HepG2 (cell line): ENCODE data around the gene ZFHX3. TPM values are rescaled to one million over a fixed set of nuclear protein-coding genes. Genes with fewer than 3 reads are reported as not detected.

ENCODE experiments used
- ATAC-seq: fragments of 200-7000 bp; cut with Tn5 transposase; 3 replicates; pipeline ENCODE4 v1.9.1; 2020; ENCODE audit warnings: mild to moderate bottlenecking, moderate library complexity
- BruUV-seq: library from RNA; stranded (reverse); fragments of 400-500 nt; replicated peaks from 2 replicates; lab custom pipeline; 2021; lab: Mats Ljungman, UMichigan
- CTCF ChIA-PET: fragments of 300-600 bp; formaldehyde crosslinking; extraction: SDS; loops from one replicate; lab custom pipeline; 2021; ENCODE audit warnings: low total read pairs, inconsistent platforms, low intra/inter-chr PET ratio; lab: Yijun Ruan, JAX
- POLR2A ChIA-PET: fragments of 350-600 bp; sonication (Branson Sonifier 250); formaldehyde crosslinking; loops from one replicate; lab custom pipeline; 2020; ENCODE audit warnings: antibody characterized with exemption, inconsistent platforms; lab: Yijun Ruan, JAX
- DNase-seq: peaks from one replicate; pipeline ENCODE4 v3.0.0-alpha.2; 2015; ENCODE audit warnings: low spot score
- FAIRE-seq: peaks from 3 replicates; lab custom pipeline; 2011; peaks lifted over from hg19 to GRCh38; lab: Jason Lieb, UNC
- H2AFZ ChIP-seq: one replicate; pipeline ENCODE4 v1.6.1; 2011; ENCODE audit warnings: low read length, inconsistent platforms
- H3K27ac ChIP-seq: fragments of 300-600 bp; 3 replicates; pipeline ENCODE4 v1.8.0; 2011; ENCODE audit warnings: mixed run types, mild to moderate bottlenecking, mixed read lengths, low read length, inconsistent platforms; ENCODE audit not compliant: insufficient read depth; ENCODE audit errors: extremely low read length
- H3K27me3 ChIP-seq, 2 experiments: fragments of 200-600 bp in 1 of 2; 2 replicates in 1 of 2; 3 replicates in 1 of 2; pipeline versions ENCODE4 v1.6.0 to v1.8.0; 2011; ENCODE audit warnings: low read length in 2 of 2, mild to moderate bottlenecking in 2 of 2, moderate library complexity in 2 of 2, inconsistent platforms in 1 of 2; ENCODE audit not compliant: insufficient read depth in 2 of 2, control insufficient read depth in 1 of 2
- H3K36me3 ChIP-seq, 2 experiments: fragments of 200-600 bp in 1 of 2; replicated peaks in 1 of 2; 2 replicates in 1 of 2; 3 replicates in 1 of 2; pipeline versions ENCODE4 v1.5.1 to v1.8.0; 2011; ENCODE audit warnings: low read length in 2 of 2, inconsistent platforms in 1 of 2; ENCODE audit not compliant: insufficient read depth in 2 of 2, control insufficient read depth in 1 of 2
- H3K4me1 ChIP-seq: 2 replicates; pipeline ENCODE4 v1.5.1; 2012; ENCODE audit warnings: low read length, inconsistent platforms; ENCODE audit not compliant: insufficient read depth
- H3K4me2 ChIP-seq: 2 replicates; pipeline ENCODE4 v1.6.0; 2011; ENCODE audit warnings: low read depth, low read length, inconsistent platforms
- H3K4me3 ChIP-seq, 3 experiments: fragments of 200-600 bp in 1 of 3; sonication (generic), shearing (Covaris generic) in 1 of 3; replicated peaks in 1 of 3; 2 replicates each; pipeline ENCODE4 v1.5.1; 2011 to 2016; ENCODE audit warnings: low read length in 3 of 3, inconsistent platforms in 2 of 3, low read depth in 2 of 3, mild to moderate bottlenecking in 2 of 3, control low read depth in 1 of 3, mixed read lengths in 1 of 3; ENCODE audit not compliant: insufficient read depth in 1 of 3
- H3K79me2 ChIP-seq: one replicate; pipeline ENCODE4 v1.6.1; 2011; ENCODE audit warnings: low read length, inconsistent platforms; ENCODE audit not compliant: insufficient read depth
- H3K9ac ChIP-seq: 2 replicates; pipeline ENCODE4 v1.6.0; 2011; ENCODE audit warnings: mild to moderate bottlenecking, low read depth, low read length, inconsistent platforms; ENCODE audit not compliant: insufficient read depth
- H3K9me3 ChIP-seq: 2 replicates; pipeline ENCODE4 v1.5.1; 2012; ENCODE audit warnings: mild to moderate bottlenecking, low read length
- H4K20me1 ChIP-seq: 2 replicates; pipeline ENCODE4 v1.6.0; 2011; ENCODE audit warnings: inconsistent platforms, mild to moderate bottlenecking, low read length, moderate library complexity; ENCODE audit not compliant: insufficient read depth
- ATF7-NPFF ChIP-seq: sonication (generic); formaldehyde crosslinking; IDR thresholded peaks from 2 replicates; pipeline ENCODE4 v1.8.1; 2023; ENCODE audit warnings: mild to moderate bottlenecking, low read depth, missing genetic modification reagents, moderate library complexity
- IKZF1 ChIP-seq: fragments of 450-650 bp; IDR thresholded peaks from 2 replicates; pipeline ENCODE4 v1.7.1; 2016
- ISX ChIP-seq: sonication (generic); formaldehyde crosslinking; conservative IDR thresholded peaks from 2 replicates; pipeline ENCODE4 v1.5.0; 2020; ENCODE audit warnings: missing genetic modification reagents
- XBP1 ChIP-seq: sonication (generic); formaldehyde crosslinking; IDR thresholded peaks from 2 replicates; pipeline ENCODE4 v1.5.0; 2020; ENCODE audit warnings: missing genetic modification reagents
- ZFP1 ChIP-seq: IDR thresholded peaks from 2 replicates; pipeline ENCODE4 v1.6.1; 2016
- ZNF816 ChIP-seq: sonication (generic); formaldehyde crosslinking; IDR thresholded peaks from 2 replicates; pipeline ENCODE4 v1.8.0; 2022; ENCODE audit warnings: missing genetic modification reagents, mild to moderate bottlenecking, borderline replicate concordance
- WGBS: methylation state at CpG from one replicate; pipeline ENCODE4 v1.1.6; 2017; ENCODE audit warnings: low lambda C conversion rate; 5-methylcytosine and 5-hydroxymethylcytosine counted together
- in situ Hi-C: cut with HindIII; loops from 2 replicates; pipeline ENCODE4 v1.10.0; 2017; ENCODE audit warnings: low pct_unique_long_range_greater_than_20kb; ENCODE audit not compliant: extremely low pct_ligation_motif_present
- intact Hi-C: fragments of 100-400 bp; cut with micrococcal nuclease; formaldehyde crosslinking; loops from one replicate; pipeline ENCODE4 v1.10.0; 2022; ENCODE audit not compliant: unreplicated experiment
- polyA plus RNA-seq, 8 experiments: library from polyadenylated mRNA; depleted of rRNA in 3 of 8; stranded (reverse) in 7 of 8; unstranded in 1 of 8; fragments of >200 nt; fragmentation: Illumina TruSeq in 4 of 8; extraction: Trizol in 4 of 8; gene quantifications; 2 replicates each; pipeline versions ENCODE4 v1.2.1 to v1.2.3, GENCODE V29; 2011 to 2016; ENCODE audit warnings: low read depth in 4 of 8, missing spikeins in 1 of 8, mixed read lengths in 1 of 8; ENCODE audit not compliant: insufficient read depth in 1 of 8
- total RNA-seq, 5 experiments: library from RNA; depleted of rRNA; stranded (reverse); fragments of >200 nt; fragmentation: Illumina TruSeq; extraction: Trizol; gene quantifications; 2 replicates each; pipeline ENCODE4 v1.2.3, GENCODE V29; 2016; ENCODE audit warnings: low read depth in 1 of 5
- TF ChIP-seq, protein P1 (sequence below), 2 experiments: sonication (generic) in 1 of 2; formaldehyde crosslinking in 1 of 2; IDR thresholded peaks; 2 replicates each; pipeline versions ENCODE4 v1.4.0 to v1.6.1; 2016 to 2020; ENCODE audit warnings: borderline replicate concordance in 1 of 2, low read depth in 1 of 2, mild to moderate bottlenecking in 1 of 2, missing genetic modification reagents in 1 of 2
- TF ChIP-seq, protein P2 (sequence below): sonication (generic); formaldehyde crosslinking; IDR thresholded peaks from 2 replicates; pipeline ENCODE4 v1.4.0; 2020; ENCODE audit warnings: mild to moderate bottlenecking, missing genetic modification reagents

ZFHX3 gene
- total and polyA plus RNA-seq, 2 of the 13 experiments (the other 11 are each of a cell fraction or from before 2014, with no cell fraction given): 5.0 to 6.0 TPM

DNA sequence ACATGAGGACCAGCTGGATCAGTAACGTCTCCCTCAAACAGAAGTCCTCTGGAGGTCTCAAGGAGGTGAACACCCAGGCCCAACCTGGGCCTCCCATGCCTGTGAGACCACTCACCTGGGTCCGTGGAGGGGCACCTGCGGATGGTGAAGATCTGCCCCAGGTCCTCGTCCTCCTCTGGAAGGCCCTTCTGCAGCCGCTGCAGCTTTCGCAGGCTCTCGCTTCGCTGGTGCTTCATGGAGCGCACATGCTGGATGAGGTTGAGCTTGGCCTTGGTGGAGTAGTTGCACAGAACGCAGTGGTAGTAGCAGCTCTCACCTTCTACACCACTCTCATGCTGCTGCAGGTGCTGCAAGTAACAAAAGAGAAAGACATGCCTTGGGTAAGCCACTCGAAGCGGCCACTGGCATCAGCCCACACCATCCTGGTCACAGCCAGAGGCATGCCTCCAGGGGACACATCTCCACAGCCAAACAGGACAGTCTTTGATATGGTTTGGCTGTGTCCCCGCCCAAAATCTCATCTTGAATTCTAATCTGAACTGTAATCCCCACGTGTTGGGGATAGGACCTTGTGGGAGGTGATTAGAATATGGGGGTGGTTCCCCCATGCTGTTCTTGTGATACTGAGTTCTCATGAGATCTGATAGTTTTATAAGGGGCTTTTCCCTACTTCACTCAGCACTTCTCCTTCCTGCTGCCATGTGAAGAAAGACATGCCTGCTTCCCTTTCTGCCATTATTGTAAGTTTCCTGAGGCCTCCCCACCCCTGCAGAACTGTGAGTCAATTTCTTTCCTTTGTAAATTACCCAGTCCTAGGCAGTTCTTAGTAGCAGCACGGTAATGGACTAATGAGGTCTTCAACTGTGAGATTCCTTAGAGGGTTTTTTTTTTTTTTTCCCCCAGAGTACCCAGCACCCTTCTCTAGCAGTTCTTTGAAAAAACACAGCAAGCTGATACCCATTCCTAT lies 158.0 kb downstream of the ZFHX3 start (continued):
- TF ChIP-seq, protein P1, sequence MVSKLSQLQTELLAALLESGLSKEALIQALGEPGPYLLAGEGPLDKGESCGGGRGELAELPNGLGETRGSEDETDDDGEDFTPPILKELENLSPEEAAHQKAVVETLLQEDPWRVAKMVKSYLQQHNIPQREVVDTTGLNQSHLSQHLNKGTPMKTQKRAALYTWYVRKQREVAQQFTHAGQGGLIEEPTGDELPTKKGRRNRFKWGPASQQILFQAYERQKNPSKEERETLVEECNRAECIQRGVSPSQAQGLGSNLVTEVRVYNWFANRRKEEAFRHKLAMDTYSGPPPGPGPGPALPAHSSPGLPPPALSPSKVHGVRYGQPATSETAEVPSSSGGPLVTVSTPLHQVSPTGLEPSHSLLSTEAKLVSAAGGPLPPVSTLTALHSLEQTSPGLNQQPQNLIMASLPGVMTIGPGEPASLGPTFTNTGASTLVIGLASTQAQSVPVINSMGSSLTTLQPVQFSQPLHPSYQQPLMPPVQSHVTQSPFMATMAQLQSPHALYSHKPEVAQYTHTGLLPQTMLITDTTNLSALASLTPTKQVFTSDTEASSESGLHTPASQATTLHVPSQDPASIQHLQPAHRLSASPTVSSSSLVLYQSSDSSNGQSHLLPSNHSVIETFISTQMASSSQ (IDR thresholded peaks at IDR 0.05; ENCODE audit: low read depth): no peak
- TF ChIP-seq, protein P1 (CRISPR knock-in tag; IDR thresholded peaks at IDR 0.05; ENCODE audit: borderline replicate concordance): no peak
- no peak for TF ChIP-seq ZFP1 (CRISPR knock-in tag)

DNA sequence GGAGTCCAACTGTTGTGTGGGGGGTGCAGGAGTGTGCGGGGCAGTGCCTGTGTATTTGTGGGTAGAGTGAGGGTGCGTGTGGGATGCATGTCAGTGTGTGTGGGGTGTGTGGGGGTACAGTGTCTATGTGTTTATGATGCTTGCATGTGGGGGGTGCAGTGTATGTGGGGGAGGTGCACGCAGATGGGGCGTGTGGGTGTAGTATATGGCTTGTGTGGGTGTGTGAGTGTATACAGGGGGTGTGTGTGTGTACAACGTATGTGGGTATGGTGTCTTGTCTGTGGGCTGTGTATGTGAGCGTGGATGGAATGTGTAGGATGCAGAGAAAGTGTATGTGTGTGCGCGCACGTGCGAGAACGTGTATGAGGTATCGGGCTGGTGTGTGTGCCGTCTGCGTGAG lies 160.4 kb downstream of the ZFHX3 start:
- peaks cover 42 to 82% of the 10 kb centered on the region in 2 experiments for H3K36me3 ChIP-seq
- H3K27me3 ChIP-seq: no peaks in the 10 kb centered on the region
- H3K9ac ChIP-seq: no peak overlapping the region
- no peaks in the 10 kb centered on the region for H3K9me3 ChIP-seq
- in situ Hi-C loops: no loop called here
- H3K4me3 ChIP-seq: no peak overlapping the region
- ATAC-seq (no peak), FAIRE-seq (no peak), DNase-seq (no peak)
- H4K20me1 ChIP-seq: no peaks in the 10 kb centered on the region
- 90% methylated on average over 14 of the region's 14 CpGs for WGBS
- BruUV-seq: no TSS peak
- POLR2A ChIA-PET: interaction anchor here (1.7 kb wide), 1 partner anchor 37 kb away, joined by 3 read pairs; no protein-coding TSS in a partner anchor
- no peak overlapping the region for H3K27ac ChIP-seq
- no peak overlapping the region for H3K4me2 ChIP-seq
- CTCF ChIA-PET: no interaction called here
- intact Hi-C loops: no loop called here
- H3K4me1 ChIP-seq: peaks cover 28% of the 10 kb centered on the region
- H3K79me2 ChIP-seq: no peaks in the 10 kb centered on the region
- TF ChIP-seq ZNF816 (CRISPR knock-in tag) (no peak), ISX (no peak), IKZF1 (0 out of 2 replicates have a peak, but pooled peaks have one; percentile 50), ATF7-NPFF (CRISPR knock-in tag) (no peak), XBP1 (no peak)
- TF ChIP-seq, protein P2, sequence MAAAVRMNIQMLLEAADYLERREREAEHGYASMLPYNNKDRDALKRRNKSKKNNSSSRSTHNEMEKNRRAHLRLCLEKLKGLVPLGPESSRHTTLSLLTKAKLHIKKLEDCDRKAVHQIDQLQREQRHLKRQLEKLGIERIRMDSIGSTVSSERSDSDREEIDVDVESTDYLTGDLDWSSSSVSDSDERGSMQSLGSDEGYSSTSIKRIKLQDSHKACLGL (CRISPR knock-in tag): no peak
- H2AFZ ChIP-seq: no peak overlapping the region
